Mammary epithelial cell (primary cell): ENCODE results near the gene GTPBP4.

Experiments used
- CTCF ChIP-seq, 2 donors: IDR thresholded peaks in 1 of 2; conservative IDR thresholded peaks in 1 of 2; 2 replicates each; pipeline ENCODE4 v1.5.1; 2011 to 2012; ENCODE audit warnings: inconsistent platforms in 2 of 2, low read length in 2 of 2, mild to moderate bottlenecking in 2 of 2, control low read depth in 1 of 2, low read depth in 1 of 2; ENCODE audit not compliant: insufficient read depth in 1 of 2; ENCODE audit errors: extremely low read depth in 1 of 2
- EZH2 ChIP-seq: IDR thresholded peaks from 2 replicates; pipeline ENCODE4 v1.6.1; 2012; ENCODE audit warnings: low read length, inconsistent platforms, borderline replicate concordance

- TF ChIP-seq CTCF (conservative IDR thresholded peaks at IDR 0.05 in 1 of 2, IDR thresholded peaks at IDR 0.05 in 1 of 2; ENCODE audit: extremely low read depth in 1 of 2, insufficient read depth in 1 of 2, low read depth in 1 of 2, low read length in 2 of 2) (no peak), EZH2 (no peak)
Observed at GRCh38 chr10:1035201-1035600, 47.0 kb downstream of the GTPBP4 start.
